ENCODE data around the gene RERE.

The RERE gene

DNA sequence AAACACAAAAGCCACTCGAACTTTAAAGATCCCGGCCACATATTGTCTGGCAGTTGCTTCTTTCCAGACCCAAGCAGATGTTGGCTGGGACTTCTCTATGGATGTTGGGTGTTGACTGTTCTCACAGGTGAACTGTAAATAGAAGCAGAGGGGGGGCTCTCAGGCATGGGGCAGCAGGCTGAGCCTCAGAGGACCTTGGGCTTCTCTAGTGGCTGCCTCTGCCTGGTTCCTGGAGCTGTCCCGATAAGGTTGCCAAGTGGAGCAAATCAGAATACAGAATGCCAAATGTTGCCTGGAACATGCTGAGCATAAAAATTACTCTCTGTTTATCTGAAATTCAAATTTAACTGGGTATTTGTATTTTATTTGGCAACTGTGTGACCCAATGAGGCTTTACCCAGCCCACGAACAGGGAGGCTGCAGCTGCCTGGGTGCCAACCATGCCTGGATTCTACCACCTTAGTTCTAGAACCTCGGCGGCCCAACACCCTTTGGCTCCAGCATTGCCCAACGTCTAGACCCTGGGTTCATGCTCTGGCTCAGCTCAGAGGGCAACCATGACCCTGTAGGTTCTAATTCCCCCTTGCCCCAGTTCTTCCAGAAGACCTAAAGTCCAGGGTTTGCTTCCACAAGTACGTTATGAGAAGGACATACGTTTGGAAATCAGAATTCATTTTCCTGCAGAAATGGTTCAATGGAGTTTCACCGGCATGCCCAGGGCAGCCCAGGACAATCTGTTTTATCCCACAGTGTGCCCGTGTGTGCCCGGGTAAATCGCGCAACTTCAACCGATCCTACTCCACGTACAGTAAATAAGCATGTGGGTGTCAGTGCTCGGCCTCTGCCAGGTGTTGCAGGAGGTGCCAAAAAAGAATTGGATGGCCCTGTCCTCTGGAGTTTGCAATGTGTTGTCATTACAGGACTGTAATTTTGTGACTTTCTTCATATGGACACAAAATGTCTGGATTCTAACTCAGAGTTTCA is 504.9 kb downstream of the RERE start:
- no peak for DNase-seq

DNA sequence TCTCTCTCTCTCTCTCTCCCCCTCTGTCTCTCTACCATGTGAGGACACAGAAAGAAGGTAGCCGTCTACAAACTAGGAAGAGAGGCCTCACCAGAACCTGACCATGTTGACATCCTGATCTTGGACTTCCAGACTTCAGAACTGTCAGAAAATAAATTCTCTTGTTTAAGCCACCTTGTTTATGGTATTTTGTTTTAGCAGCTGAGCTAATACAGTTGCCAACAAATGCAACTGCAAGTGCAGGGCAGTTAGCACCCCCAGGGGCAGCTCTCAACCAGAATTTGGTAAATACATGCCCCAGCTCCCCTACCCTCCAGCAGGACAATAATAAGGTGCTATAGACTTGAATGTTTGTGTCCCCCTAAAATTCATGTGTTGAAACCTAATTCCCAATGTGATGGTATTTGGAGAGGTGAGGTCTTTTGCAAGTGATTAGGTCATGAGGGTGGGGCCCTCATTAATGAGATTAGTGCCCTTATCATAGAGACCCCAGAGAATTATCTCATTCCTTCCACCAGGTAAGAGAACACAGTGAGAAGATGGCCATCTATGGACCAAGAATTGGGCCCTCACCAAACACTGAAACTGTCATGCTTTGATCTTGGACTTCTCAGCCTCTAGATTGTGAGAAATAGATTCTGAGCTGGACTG is 506.2 kb downstream of the RERE start:
- DNase-seq, result no peak

DNA sequence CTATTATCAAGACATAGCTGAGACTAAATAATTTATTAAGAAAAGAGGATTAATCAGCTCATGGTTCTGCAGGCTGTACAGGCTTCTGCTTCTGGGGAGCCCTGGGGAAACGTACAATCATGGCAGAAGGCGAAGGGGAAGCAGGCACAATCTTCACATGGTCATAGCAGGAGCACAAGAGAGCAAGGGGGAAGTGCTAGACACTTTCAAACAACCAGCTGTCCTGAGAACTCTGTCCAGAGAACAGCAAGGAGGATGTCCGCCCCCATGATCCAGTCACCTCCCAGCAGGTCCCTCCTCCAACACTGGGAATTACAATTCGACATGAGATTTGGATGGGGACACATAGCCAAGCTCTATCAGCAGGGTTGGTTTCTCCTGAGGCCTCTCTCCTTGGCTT is 509.8 kb downstream of the RERE start:
- DNase-seq, result no peak

DNA sequence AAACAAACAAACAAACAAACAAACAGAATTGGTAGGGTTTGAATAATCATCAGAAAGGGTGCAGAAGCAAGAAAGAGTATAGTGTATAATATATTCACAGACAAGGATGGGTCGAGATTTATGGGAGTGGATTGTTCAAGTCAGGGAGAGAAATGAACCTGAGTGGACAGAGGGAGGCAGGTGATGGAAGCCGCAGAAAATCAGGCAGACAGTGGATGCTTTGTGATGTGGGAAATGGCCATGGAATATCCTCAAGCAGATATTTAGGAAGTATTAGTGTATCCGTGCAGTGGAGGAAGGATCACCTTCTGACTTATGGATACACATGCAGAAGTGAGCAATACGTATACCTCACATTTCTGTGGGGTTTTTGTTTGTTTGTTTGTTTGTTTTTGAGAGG is 513.6 kb downstream of the RERE start:
- no peak for DNase-seq

DNA sequence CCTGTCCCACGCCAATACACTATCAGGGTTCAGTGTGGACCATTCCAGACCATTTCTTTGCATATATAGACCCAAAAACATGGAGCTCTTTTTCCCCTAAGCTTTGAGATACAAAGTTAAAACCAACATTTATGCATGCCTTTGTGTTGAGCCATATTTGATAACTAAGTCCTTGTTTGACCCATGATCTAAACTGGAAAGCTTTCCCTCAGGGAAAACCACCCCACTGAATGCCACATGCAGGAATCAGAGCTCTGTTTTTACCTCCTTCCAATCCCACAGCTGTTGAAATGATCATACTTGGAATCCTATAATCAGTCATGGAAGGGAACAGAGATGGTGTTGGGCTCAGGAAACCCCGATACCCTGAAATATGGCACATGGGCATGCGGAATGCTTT is 514.3 kb downstream of the RERE start:
- DNase-seq, result no peak
